Tibial nerve (tissue), 4 donors: ENCODE data around the gene MCUB. TPM values are rescaled to one million over a fixed set of nuclear protein-coding genes. Genes with fewer than 3 reads are reported as not detected.
A peak's percentile ranks its signal among the peaks of the same experiment; 100 is the strongest.

Source experiments
- DNase-seq, 2 donors: peaks; one replicate each; pipeline ENCODE4 v3.0.0-alpha.2; 2019; ENCODE audit warnings: low spot score in 2 of 2
- H3K27ac ChIP-seq, 4 donors: fragments of 200-600 bp; sonication (generic) in 3 of 4; one replicate each; pipeline ENCODE4 v1.5.1; 2017 to 2019; ENCODE audit warnings: mild to moderate bottlenecking in 1 of 4
- H3K27me3 ChIP-seq, 2 donors: fragments of 200-600 bp; sonication (generic) in 1 of 2; one replicate each; pipeline versions ENCODE4 v1.5.1 to v1.6.0; 2017 to 2019
- H3K36me3 ChIP-seq, 3 donors: fragments of 200-600 bp; sonication (generic); one replicate each; pipeline ENCODE4 v1.5.1; 2018 to 2019
- H3K4me1 ChIP-seq, 4 donors: fragments of 200-600 bp; sonication (generic) in 3 of 4; one replicate each; pipeline ENCODE4 v1.5.1; 2017 to 2019
- H3K4me3 ChIP-seq, 4 donors: fragments of 200-600 bp; sonication (generic) in 3 of 4; one replicate each; pipeline ENCODE4 v1.5.1; 2017 to 2019; ENCODE audit warnings: mild to moderate bottlenecking in 1 of 4, moderate library complexity in 1 of 4
- H3K9me3 ChIP-seq, 4 donors: fragments of 200-600 bp; sonication (generic) in 3 of 4; one replicate each; pipeline ENCODE4 v1.5.1; 2017 to 2019
- CTCF ChIP-seq, 5 experiments: fragments of 200-600 bp in 3 of 5; fragments of 450-650 bp in 2 of 5; sonication (generic) in 3 of 5; IDR thresholded peaks; one replicate each; pipeline ENCODE4 v1.5.1; 2016 to 2019; ENCODE audit warnings: antibody characterized with exemption in 5 of 5, mild to moderate bottlenecking in 3 of 5, moderate library complexity in 2 of 5
- EP300 ChIP-seq, 2 donors: sonication (generic); formaldehyde crosslinking; IDR thresholded peaks; one replicate each; pipeline ENCODE4 v1.6.1; 2017; ENCODE audit warnings: antibody characterized with exemption in 2 of 2, mild to moderate bottlenecking in 1 of 2
- POLR2A ChIP-seq, 2 donors: fragments of 450-650 bp; IDR thresholded peaks; one replicate each; pipeline ENCODE4 v1.6.1; 2017; ENCODE audit warnings: antibody characterized with exemption in 2 of 2, mild to moderate bottlenecking in 2 of 2, moderate library complexity in 2 of 2
- WGBS, 2 donors: methylation state at CpG; one replicate each; pipeline ENCODE4 v1.1.5; 2018; 5-methylcytosine and 5-hydroxymethylcytosine counted together
- total RNA-seq, 4 donors: library from RNA; depleted of rRNA; stranded (reverse); fragments of >200 nt; gene quantifications; one replicate each; pipeline ENCODE4 v1.1.0, GENCODE V29; 2016

MCUB gene
- total RNA-seq, 4 donors from 2014 or later: 15.5 to 57.3 (median 24.4) TPM

DNA sequence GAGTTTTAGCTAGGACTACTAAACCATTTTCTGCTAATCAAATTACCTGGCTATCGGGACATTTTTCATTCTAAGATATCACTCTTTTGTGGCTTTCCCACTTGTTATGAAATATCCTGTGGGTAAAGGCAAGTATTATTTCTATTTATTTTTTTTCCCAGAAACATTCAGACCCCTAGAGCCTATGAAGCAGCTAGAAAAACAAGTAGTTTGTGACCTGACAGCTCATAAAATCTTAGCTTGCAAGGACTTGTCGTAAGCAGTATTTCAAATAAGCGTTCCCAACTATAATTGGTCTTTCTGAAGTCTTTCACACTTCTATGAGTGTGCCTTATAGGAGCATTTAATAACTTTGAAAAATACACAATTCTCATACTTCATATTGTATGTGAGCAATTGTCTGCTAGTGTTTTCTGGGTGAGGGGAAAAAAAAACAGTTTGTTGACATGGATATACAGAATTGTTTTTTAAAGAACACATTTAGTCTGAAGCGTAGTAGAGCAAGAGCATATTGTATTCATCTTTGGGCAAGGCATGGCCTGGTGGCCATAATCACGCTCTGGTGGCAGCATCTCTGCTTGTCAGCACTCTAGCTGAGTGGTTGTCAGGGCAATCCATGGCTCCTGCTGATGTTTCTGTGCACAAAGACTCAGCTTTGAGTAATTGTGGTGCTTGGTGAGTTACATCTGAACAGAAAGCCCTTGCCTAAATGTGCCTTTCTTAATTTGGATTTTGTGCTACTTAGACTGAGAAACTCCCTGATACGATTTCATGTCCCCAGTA, 2.6 kb downstream of the MCUB start:
- Histone ChIP-seq H3K4me3 (no peak overlapping the region), H3K36me3 (peaks cover 0 to 5% (median 0%) of the 10 kb centered on the region in 3 donors), H3K27ac (no peak overlapping the region), H3K9me3 (peaks cover 0 to 1% (median 0%) of the 10 kb centered on the region in 4 donors), H3K4me1 (peaks cover 0 to 21% (median 0%) of the 10 kb centered on the region in 4 donors), H3K27me3 (no peaks in the 10 kb centered on the region)
- TF ChIP-seq POLR2A (IDR thresholded peaks at IDR 0.05) (no peak), CTCF (IDR thresholded peaks at IDR 0.05) (no peak), EP300 (IDR thresholded peaks at IDR 0.05) (no peak)
- DNase-seq: no peak
- 88 to 90% methylated on average over 6 of the region's 6 CpGs for WGBS, 2 donors

DNA sequence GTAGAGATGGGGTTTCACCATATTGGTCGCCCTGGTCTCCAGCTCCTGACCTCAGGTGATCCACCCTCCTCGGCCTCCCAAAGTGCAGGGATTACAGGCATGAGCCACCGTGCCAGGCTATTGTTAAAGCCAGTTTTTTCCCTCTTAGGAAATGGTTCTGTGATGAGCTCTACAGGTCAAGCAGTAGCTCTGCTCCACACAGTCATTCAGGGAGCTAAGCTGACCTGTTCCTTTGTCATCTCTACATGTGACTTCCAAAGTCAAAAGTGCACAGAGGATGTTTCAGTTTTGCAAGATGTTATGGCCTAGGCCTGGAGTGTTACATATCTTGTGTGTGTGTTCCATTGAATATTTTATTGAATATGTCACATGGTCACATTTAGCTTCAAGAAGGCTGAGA, 11.4 kb downstream of the MCUB start:
- Histone ChIP-seq H3K27ac (no peak overlapping the region), H3K4me3 (no peak overlapping the region), H3K9me3 (peaks cover 0 to 5% (median 0%) of the 10 kb centered on the region in 4 donors), H3K27me3 (no peaks in the 10 kb centered on the region), H3K4me1 (no peaks in the 10 kb centered on the region), H3K36me3 (peaks cover 0 to 5% (median 0%) of the 10 kb centered on the region in 3 donors)
- no peak for DNase-seq
- 92 to 98% methylated on average over 3 of the region's 3 CpGs for WGBS, 2 donors
- TF ChIP-seq EP300 (IDR thresholded peaks at IDR 0.05): no peak
- no peak for TF ChIP-seq POLR2A (IDR thresholded peaks at IDR 0.05)
- TF ChIP-seq CTCF (IDR thresholded peaks at IDR 0.05): no peak

DNA sequence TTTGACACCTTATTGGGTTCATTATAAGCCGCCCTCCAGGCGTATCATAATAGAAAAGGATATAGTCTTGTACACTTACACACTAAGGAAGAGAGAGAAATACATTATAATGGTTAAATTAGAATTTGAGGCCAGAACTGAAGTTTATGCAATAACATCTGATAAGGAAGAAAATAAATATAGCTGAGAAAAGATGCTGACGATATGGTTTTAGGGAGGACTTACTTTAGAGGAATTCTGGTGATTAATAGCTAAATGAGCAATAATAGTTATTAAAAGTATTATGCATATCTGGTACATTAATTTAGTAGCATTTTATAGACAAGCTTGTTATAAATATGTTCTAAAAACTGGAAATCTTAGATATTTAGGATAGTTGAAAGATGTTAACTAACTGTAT, 12.1 kb downstream of the MCUB start:
- 96 to 98% methylated on average over 3 of the region's 3 CpGs for WGBS, 2 donors
- no peak overlapping the region for H3K4me3 ChIP-seq
- H3K9me3 ChIP-seq: peaks cover 0 to 5% (median 0%) of the 10 kb centered on the region in 4 donors
- DNase-seq: no peak
- H3K4me1 ChIP-seq: no peaks in the 10 kb centered on the region
- TF ChIP-seq EP300 (IDR thresholded peaks at IDR 0.05) (no peak), CTCF (IDR thresholded peaks at IDR 0.05) (no peak), POLR2A (IDR thresholded peaks at IDR 0.05) (no peak)
- peaks cover 0 to 5% (median 0%) of the 10 kb centered on the region in 3 donors for H3K36me3 ChIP-seq
- no peak overlapping the region for H3K27ac ChIP-seq
- no peaks in the 10 kb centered on the region for H3K27me3 ChIP-seq

DNA sequence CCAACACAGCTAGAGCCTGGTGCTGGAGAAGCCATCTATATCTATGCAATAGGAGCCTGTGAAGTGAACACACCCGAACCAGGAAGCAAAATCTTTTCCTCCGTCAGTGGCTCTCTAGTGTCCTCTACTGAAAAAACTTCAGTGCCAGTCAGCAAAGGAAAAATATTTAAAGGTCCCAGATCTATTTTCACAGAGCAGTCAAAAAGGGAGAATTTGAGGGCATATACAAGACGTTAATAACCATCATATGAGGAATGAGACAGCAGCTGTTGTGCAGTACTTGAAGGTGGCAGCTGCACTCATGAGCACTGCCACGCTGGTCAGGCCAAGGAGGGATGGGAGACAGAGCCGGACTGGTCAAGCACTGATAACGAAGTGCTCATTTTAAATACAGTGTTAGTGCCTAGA, 14.4 kb downstream of the MCUB start:
- no peak overlapping the region for H3K4me3 ChIP-seq
- H3K36me3 ChIP-seq: peaks cover 0 to 5% (median 0%) of the 10 kb centered on the region in 3 donors
- no peaks in the 10 kb centered on the region for H3K27me3 ChIP-seq
- 68% methylated on average over 6 of the region's 6 CpGs for WGBS, 2 donors
- no peak for DNase-seq
- TF ChIP-seq CTCF (IDR thresholded peaks at IDR 0.05): peak in 1 of 5 experiments; percentile 15
- TF ChIP-seq EP300 (IDR thresholded peaks at IDR 0.05): no peak
- no peak overlapping the region for H3K27ac ChIP-seq
- no peaks in the 10 kb centered on the region for H3K4me1 ChIP-seq
- H3K9me3 ChIP-seq: peaks cover 0 to 5% (median 0%) of the 10 kb centered on the region in 4 donors
